ENCODE results near the gene NTNG2.
A peak's percentile ranks its signal among the peaks of the same experiment; 100 is the strongest.
"Not testable (repeated sequence)": the region's sequence is repeated elsewhere in the genome, so short reads cannot be mapped to it uniquely, and the experiment has no call there.

The NTNG2 gene

DNA sequence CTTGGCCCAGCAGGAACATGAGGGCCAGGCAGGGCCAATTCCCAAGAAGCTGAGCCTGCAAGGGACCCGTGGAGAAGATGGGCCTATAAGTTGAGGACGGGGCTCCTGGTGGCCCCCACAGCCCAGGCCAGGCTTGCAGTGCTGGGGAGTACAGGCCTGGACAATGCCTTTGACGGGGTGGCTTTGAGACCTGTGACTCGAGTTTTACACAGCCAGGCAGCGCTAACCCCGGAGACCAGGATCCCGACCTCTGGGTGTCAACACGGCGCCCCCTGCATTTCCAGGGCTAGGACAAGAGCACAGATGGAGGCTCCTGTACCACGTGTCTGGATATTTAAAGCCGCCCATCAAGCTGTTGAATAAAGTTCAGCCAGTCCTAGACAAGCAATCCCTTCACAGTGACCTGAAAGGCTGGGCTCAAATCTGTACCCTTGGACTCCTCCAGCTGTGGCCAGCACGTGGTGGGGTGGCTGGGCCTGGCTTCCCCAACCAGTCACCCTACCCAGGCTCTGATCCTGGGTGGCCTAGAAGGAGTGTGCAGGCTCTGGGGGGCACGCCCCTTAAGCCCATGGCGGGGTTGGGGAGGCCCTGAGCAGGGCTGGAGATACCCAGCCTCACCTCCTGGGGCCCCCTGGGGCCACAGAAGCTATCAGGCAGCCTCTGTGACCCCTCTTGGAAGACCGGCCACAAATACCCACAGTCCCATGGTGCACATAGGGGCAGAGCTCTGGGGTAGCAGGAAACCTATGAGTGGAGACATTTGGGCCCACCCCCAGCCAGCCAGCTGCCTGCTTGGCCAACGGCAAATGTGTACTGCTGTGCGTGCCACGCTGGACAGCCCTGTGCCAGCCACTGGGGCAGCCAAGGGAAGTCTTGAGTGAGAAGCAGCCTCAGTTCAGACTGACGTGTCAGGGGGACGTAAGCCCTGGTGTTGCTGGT is 88.7 kb downstream of the NTNG2 start:
- no peak overlapping the region for H3K27ac Mint-ChIP-seq
- H3K36me3 Mint-ChIP-seq = no peaks in the 10 kb centered on the region
- no peaks in the 10 kb centered on the region for H3K9me3 Mint-ChIP-seq (ENCODE audit: low read depth)
- peaks cover 2% of the 10 kb centered on the region for H3K4me1 Mint-ChIP-seq (ENCODE audit: low read depth)
- H3K4me3 Mint-ChIP-seq = no peak overlapping the region
- H3K27me3 Mint-ChIP-seq = peaks cover 1% of the 10 kb centered on the region

DNA sequence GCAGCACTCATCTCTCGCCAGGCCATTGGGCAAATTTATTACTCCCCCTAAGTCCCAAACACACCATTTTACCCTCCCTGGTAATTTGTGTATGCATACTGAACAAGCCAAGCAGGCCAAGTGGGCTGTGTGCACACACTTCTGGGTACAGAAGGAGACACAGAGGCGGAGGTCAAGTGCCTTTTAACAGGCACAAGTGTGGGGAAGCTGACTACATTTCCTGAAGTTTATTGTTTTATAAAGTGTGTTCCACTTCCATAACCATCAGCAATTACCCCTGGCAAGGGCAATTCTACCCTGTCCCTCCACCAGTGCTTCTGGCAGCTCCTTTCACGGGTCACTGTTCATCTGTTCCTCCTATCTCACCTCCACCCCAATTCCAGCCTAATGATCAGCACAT is 99.0 kb downstream of the NTNG2 start:
- no peaks in the 10 kb centered on the region for H3K9me3 Mint-ChIP-seq (ENCODE audit: low read depth)
- no peak overlapping the region for H3K4me3 Mint-ChIP-seq
- H3K27me3 Mint-ChIP-seq = no peaks in the 10 kb centered on the region
- peaks cover 3% of the 10 kb centered on the region for H3K36me3 Mint-ChIP-seq
- peak overlapping the region; percentile 19 for H3K27ac Mint-ChIP-seq
- H3K4me1 Mint-ChIP-seq (ENCODE audit: low read depth) = peaks cover 10% of the 10 kb centered on the region

DNA sequence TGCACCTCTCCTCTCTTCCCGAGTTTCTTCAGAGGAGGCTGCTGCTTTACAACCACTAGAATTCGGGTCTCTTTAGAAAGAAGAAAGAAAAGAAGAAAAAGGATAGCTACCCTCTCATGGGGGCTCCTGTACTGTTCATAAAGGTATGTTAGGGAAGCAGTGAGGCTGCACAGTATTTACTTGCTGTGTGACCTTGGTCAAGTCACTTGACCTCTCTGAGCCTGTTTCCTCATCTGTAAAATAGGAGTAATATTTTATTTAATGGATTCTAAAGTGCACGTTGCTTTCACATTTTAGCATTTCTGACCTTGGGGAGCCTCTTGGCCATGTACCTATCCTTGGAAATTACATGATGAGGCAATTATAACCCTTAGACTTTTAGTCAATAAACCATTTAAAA is 104.2 kb downstream of the NTNG2 start:
- Mint-ChIP-seq H3K4me3 (no peak overlapping the region), H3K4me1 (ENCODE audit: low read depth) (peaks cover 17% of the 10 kb centered on the region), H3K36me3 (peaks cover 8% of the 10 kb centered on the region), H3K27me3 (no peaks in the 10 kb centered on the region), H3K9me3 (ENCODE audit: low read depth) (no peaks in the 10 kb centered on the region), H3K27ac (no peak overlapping the region)

DNA sequence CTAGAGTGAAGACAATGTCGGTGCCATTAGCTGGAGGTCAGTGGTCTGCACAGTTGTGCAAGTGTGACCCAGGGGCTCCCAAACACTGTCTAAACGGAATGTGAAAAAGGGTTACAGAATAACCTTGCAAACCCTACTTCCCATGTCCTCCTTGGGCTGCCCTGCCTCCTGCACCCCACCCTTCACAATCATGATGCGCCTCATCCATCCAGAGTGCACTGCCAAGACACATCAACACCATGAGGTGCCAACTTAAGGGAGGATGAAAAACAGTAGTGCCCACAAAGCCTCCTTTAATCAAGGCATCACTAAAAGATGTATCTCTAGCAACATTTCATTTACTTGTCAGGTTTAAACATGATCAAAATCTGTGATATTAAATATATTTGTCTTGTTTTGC is 105.8 kb downstream of the NTNG2 start:
- Mint-ChIP-seq H3K4me1 (ENCODE audit: low read depth) (peaks cover 17% of the 10 kb centered on the region), H3K27ac (peak overlapping the region; percentile 10), H3K27me3 (no peaks in the 10 kb centered on the region), H3K4me3 (no peak overlapping the region), H3K9me3 (ENCODE audit: low read depth) (no peaks in the 10 kb centered on the region), H3K36me3 (peaks cover 12% of the 10 kb centered on the region)

DNA sequence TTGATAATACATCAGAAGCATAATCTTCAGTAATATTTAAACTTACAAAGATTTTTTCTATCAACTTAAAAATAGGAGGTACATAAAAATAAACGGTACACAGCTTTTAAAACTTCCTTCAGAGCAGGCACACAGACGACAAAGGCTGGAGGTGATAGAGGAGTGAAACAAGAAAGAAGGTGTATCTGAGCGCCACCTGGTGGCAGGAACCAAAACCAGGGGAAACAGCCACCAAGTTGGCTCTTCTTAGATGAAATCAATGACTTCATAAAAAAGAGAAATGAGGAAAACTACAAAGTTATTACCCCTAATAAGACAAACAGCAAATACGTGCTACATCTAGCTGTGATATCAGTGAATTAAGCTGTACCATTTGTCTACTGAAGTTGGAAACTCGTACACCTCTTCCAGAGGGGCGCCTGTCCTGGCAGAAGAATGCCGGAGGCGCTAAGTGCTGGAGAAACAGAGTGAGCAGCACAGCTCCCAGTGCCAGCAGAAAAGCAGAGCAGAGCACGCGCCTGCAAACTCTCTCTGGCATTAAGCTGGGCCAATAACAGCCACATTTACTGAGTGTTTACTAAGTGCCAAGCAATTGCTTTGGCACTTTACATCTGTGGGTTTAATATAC is 107.0 kb downstream of the NTNG2 start:
- peak overlapping the region; percentile 82 for H3K27ac Mint-ChIP-seq
- H3K36me3 Mint-ChIP-seq = peaks cover 11% of the 10 kb centered on the region
- H3K27me3 Mint-ChIP-seq = no peaks in the 10 kb centered on the region
- H3K9me3 Mint-ChIP-seq (ENCODE audit: low read depth) = no peaks in the 10 kb centered on the region
- H3K4me3 Mint-ChIP-seq = no peak overlapping the region
- peaks cover 17% of the 10 kb centered on the region for H3K4me1 Mint-ChIP-seq (ENCODE audit: low read depth)

DNA sequence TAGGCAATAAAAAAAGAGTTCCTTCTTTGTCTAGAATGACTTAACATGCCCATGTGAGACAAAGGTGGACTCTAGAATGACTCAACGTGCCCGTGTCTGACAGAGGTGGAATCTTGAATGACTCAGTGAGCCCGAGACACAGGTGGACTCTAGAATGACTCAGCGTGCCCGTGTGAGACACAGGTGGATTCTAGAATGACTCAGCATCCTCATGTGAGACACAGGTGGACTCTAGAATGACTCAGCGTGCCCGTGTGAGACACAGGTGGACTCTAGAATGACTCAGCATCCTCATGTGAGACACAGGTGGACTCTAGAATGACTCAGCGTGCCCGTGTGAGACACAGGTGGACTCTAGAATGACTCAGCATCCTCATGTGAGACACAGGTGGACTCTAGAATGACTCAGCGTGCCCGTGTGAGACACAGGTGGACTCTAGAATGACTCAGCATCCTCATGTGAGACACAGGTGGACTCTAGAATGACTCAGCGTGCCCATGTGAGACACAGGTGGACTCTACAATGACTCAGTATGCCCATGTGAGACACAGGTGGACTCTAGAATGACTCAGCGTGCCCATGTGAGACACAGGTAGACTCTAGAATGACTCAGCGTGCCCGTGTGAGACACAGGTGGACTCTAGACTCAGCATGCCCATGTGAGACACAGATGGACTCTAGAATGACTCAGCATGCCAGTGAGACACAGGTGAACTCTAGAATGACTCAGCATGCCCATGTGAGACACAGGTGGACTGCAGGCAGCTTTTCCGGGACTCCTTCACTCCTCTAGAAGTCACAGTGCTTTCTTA is 108.1 kb downstream of the NTNG2 start:
- Mint-ChIP-seq H3K4me1 (ENCODE audit: low read depth) (peaks cover 17% of the 10 kb centered on the region), H3K27ac (peak overlapping the region; percentile 82), H3K36me3 (peaks cover 11% of the 10 kb centered on the region)
- H3K27me3 Mint-ChIP-seq; H3K9me3 Mint-ChIP-seq (ENCODE audit: low read depth); H3K4me3 Mint-ChIP-seq: not testable (repeated sequence)

DNA sequence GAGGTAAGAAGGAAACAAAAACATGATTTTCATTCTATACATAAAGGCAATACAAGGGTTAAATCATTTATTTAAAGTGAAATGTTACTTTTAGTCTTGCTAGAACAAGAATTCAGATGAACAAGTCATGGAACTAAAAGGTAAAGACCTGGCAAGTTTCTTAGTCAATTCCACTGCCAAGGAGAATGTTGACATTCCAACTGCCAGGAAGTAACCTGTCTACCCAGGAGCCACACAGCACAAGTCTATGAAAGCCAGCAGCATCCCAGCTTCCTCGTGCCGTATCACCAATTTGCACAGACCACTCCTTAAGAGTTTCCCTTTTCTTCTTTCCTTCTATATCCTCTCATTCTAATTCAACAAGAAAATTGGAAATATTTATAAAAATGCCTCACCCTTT is 113.0 kb downstream of the NTNG2 start:
- Mint-ChIP-seq H3K36me3 (peaks cover 18% of the 10 kb centered on the region), H3K4me3 (no peak overlapping the region), H3K27me3 (no peaks in the 10 kb centered on the region), H3K4me1 (ENCODE audit: low read depth) (no peaks in the 10 kb centered on the region), H3K9me3 (ENCODE audit: low read depth) (no peaks in the 10 kb centered on the region), H3K27ac (peak overlapping the region; percentile 77)

DNA sequence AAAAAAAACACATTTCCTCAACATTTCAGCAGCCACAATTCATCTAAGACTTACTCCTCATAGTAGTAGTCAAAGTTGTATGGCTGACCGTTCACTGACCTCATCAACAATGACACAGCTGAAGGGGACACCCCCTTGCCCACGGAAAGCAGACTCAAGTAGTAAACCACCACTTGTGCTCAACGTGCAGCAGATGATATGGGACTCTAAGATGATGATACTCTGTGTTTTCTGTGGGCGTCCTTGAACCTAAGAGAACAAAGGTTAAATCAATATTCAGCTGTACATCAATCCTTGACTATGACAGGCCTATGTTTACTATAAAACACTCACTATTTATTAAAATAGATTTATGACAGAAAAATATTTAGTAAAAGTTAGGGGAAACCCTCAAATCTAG is 121.3 kb downstream of the NTNG2 start:
- Mint-ChIP-seq H3K4me3 (no peak overlapping the region), H3K9me3 (ENCODE audit: low read depth) (no peaks in the 10 kb centered on the region), H3K27ac (peak overlapping the region; percentile 3), H3K27me3 (no peaks in the 10 kb centered on the region), H3K36me3 (peaks cover 4% of the 10 kb centered on the region), H3K4me1 (ENCODE audit: low read depth) (peaks cover 5% of the 10 kb centered on the region)

DNA sequence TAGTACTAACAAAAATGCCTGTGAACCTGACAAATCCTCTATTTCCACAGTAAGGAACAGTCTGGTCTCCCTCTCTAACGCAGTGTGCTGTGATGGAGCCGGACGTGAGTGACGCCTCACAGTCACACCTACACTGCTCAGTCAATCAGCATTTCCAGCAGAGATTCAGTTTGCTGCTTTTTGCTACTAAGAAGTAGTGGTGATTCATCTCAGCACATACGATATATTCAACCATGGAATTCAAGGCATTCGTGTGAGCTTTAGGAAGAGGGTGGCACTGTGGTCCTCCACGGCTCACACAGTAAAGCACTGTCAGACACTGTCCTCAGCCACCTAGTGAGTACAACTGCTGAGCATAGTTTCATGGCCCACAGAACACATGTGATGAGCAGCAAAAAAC is 122.0 kb downstream of the NTNG2 start:
- no peaks in the 10 kb centered on the region for H3K27me3 Mint-ChIP-seq
- no peak overlapping the region for H3K4me3 Mint-ChIP-seq
- peaks cover 4% of the 10 kb centered on the region for H3K36me3 Mint-ChIP-seq
- H3K27ac Mint-ChIP-seq = peak overlapping the region; percentile 34
- H3K4me1 Mint-ChIP-seq (ENCODE audit: low read depth) = peaks cover 9% of the 10 kb centered on the region
- no peaks in the 10 kb centered on the region for H3K9me3 Mint-ChIP-seq (ENCODE audit: low read depth)

DNA sequence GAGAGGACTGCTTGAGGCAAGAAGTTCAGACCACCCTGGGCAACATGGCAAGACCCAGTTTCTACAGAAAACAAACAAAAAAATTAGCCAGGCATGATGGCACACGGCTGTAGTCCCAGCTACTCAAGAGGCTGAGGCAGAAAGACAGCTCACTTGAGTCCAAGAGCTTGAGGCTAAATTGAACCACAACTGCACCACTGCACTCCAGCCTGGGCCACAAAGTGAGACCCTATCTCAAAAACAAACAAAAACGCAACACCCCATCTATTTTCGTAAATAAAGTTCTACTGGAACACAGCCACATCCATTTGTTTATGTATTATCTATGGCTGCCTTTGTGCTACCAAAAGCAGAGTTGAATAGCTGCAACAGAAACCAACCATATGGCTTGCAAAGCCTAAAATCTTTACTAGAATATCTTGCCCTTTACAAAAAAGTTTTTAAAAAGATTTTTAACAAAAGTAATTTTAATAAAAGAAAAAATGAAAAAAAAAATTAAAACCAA is 125.5 kb downstream of the NTNG2 start:
- H3K27me3 Mint-ChIP-seq = no peaks in the 10 kb centered on the region
- no peak overlapping the region for H3K27ac Mint-ChIP-seq
- no peak overlapping the region for H3K4me3 Mint-ChIP-seq
- peaks cover 13% of the 10 kb centered on the region for H3K4me1 Mint-ChIP-seq (ENCODE audit: low read depth)
- H3K36me3 Mint-ChIP-seq = peaks cover 4% of the 10 kb centered on the region
- no peaks in the 10 kb centered on the region for H3K9me3 Mint-ChIP-seq (ENCODE audit: low read depth)

DNA sequence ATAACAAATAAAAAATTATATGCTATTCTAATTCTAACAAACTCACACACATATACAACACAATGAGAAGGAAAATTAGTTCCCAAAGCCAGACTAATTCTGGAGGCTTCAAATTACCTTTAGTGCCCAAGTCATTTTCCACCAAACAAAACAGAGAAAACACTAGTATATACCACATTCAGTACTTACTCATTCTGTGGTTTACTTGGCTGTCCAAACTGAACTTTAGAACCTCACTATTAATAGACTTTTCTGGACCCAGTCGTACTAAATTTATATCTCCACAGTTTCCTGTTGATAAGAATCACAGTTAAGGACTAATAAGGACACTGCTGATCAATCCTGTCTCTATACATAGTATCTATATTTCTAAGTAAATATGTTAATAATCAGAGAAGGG is 126.5 kb downstream of the NTNG2 start:
- Mint-ChIP-seq H3K4me1 (ENCODE audit: low read depth) (peaks cover 21% of the 10 kb centered on the region), H3K4me3 (no peak overlapping the region), H3K9me3 (ENCODE audit: low read depth) (no peaks in the 10 kb centered on the region), H3K27me3 (no peaks in the 10 kb centered on the region), H3K27ac (peak overlapping the region; percentile 68), H3K36me3 (peaks cover 4% of the 10 kb centered on the region)

DNA sequence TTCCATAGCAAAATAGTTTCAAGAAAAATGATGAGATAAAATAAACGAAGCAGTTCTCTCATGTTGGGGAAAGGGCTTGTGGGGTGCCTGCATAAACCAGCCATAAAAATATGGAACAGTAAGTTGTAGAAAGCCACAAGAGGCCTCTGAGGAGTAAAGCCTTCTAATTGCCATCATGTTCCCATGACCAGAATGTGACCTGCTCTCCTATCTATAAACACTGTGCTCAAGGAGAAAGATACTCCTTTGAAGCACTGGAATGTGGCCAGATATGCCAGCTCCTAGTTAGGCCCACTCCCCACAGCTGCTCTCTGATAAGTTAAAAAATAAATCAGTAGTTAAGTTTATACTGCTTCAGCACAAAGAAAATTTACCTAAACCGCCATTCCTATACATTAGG is 127.1 kb downstream of the NTNG2 start:
- peaks cover 4% of the 10 kb centered on the region for H3K36me3 Mint-ChIP-seq
- no peak overlapping the region for H3K4me3 Mint-ChIP-seq
- H3K9me3 Mint-ChIP-seq (ENCODE audit: low read depth) = no peaks in the 10 kb centered on the region
- peaks cover 19% of the 10 kb centered on the region for H3K4me1 Mint-ChIP-seq (ENCODE audit: low read depth)
- no peaks in the 10 kb centered on the region for H3K27me3 Mint-ChIP-seq
- H3K27ac Mint-ChIP-seq = peak overlapping the region; percentile 68

DNA sequence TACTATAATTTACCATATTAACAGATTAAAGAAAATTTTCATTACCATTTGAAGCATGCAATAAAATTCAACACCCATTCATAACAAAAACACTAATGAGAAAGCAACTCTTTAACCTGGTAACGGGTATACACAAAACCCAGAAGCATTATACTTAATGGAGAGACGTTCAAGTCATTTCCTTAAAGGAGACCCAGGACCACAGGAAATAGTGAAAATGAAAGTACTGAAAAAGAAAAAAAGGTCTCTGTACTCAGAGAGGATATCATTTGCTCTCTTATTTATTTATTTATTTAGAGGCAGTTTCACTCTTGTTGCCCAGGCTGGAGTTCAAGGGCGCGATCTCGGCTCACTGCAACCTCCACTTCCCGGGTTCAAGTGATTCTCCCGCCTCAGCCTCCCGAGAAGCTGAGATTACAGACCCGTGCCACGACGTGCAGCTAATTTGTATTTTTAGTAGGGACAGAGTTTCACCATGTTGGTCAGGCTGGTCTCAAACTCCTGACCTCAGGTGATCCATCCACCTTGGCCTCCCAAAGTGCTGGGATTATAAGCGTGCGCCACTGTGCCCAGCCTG is 131.4 kb downstream of the NTNG2 start:
- Mint-ChIP-seq H3K4me3 (peak overlapping the region; percentile 20), H3K36me3 (no peaks in the 10 kb centered on the region), H3K27me3 (no peaks in the 10 kb centered on the region), H3K27ac (no peak overlapping the region), H3K4me1 (ENCODE audit: low read depth) (peaks cover 28% of the 10 kb centered on the region), H3K9me3 (ENCODE audit: low read depth) (no peaks in the 10 kb centered on the region)
